Right renal pelvis (tissue), 4 donors: ENCODE data around the gene IL10. TPM values are rescaled to one million over a fixed set of nuclear protein-coding genes. Genes with fewer than 3 reads are reported as not detected.

Source experiments
- DNase-seq, 4 donors: peaks; one replicate each; pipeline ENCODE4 v3.0.0-alpha.2; 2013; ENCODE audit warnings: low read depth in 4 of 4, low spot score in 3 of 4, missing footprints in 1 of 4
- polyA plus RNA-seq, 4 donors: library from polyadenylated mRNA; unstranded; fragments of 120-200 nt; gene quantifications; one replicate each; pipeline ENCODE4 v1.2.1, GENCODE V29; 2013; ENCODE audit not compliant: insufficient read length in 4 of 4

IL10 gene
- under 1 TPM; 0.21 to 0.74 (median 0.58) TPM for polyA plus RNA-seq

DNA sequence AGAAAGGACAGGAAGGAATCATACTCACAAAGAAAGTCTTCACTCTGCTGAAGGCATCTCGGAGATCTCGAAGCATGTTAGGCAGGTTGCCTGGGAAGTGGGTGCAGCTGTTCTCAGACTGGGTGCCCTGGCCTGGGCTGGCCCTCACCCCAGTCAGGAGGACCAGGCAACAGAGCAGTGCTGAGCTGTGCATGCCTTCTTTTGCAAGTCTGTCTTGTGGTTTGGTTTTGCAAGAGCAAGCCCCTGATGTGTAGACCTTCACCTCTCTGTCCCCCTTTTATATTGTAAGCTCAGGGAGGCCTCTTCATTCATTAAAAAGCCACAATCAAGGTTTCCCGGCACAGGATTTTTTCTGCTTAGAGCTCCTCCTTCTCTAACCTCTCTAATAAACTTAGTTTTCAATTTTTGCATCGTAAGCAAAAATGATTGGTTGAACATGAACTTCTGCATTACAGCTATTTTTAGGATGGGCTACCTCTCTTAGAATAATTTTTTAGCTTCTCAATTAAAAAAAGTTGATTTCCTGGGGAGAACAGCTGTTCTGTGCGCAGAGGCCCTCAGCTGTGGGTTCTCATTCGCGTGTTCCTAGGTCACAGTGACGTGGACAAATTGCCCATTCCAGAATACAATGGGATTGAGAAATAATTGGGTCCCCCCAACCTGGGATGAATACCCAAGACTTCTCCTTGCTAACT lies at the start of gene IL10:
Gene IL10 (minus strand): TSS at position 252 of the 695 bp plus-strand sequence. CDS start 59 bp downstream, at position 193.
- DNase-seq, result no peak

DNA sequence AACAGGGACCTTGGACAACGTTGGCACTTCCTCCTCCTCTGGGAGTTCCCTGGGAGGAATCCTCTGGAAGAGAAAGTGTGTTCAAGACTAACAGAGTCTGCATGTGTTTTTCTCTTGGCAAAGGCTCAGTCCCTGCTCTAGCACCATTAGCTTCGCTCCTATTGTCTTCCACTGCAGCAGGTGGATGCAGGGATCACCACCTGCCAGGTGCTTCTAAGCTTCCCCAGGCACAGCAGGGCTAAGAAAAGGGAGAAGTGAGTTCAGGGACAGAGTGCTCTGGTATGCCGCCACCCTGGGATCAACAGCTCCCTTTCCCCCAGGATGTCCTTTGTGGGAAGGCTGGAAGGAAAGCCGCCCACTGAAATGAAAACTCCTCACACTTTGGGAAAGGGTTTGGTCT lies 49.2 kb upstream of the IL10 start:
- no peak for DNase-seq

DNA sequence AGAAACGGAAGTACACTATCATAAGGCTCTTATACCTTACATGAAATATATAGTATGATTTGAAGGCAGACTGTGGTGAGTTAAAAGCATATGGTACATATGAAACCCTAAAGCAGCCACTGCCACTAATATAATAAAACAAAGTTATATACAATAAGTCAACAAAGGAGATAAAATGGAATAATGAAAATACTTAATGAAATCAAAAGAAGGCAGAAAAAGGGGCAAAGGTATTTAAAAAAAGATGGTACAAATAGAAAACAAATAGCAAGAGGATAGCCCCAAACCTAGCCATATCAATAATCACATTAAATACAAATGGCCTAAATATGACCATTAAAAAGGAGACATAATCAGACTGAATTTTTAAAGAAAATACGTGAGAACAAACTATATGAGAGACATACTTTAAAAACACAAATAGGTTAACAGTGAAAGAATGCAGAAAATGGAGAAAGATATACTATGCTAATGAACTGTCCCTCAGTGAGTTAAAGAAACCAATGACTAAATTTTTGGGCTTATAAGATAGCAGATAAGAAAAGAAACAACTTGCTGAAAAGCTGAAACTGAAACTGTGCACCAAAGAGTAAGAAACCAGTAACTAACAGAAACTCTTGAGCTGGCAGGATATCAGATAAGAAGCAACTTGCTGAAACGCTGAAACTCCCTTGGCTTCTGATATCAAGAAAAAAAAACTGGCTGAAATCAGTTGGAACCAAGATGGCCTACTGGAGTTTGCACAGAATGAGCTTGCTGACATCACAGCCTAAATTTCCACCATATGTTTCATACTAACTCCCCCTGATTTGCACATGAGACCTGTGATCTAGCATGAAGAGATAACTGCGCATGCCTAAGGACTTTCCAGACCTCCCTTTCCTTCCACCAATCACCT lies 44.3 kb upstream of the IL10 start:
- DNase-seq, result no peak

DNA sequence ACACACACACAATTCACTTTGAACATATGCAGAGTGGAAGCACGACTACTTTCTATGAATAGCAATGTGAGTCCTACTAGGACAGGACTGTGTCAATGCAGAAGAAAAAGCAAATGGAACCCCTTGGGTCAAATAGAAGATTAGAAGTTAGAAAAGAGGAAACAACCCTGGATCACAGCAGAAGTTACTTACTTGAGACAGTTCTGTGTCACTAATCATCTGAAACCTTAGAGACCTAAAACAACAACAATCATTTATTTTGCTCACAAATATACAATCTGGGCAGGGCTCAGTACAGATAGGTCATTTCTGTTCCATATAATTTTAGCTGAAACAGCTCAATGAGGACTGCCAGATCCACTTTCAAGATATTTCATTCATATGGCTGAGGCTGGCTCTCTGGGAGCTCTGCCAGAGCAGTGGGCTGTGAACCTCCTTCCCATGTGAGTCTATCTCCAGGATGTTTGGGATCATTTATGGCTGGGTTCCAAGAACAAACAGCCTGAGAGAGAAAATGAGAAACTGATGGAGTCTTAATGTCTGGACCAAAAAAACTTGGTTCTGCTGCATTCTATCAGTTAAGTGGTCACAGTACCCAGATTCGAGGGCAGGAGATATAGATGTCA lies 42.5 kb upstream of the IL10 start:
- DNase-seq, result peak in 1 of 4 donors; percentile 40

DNA sequence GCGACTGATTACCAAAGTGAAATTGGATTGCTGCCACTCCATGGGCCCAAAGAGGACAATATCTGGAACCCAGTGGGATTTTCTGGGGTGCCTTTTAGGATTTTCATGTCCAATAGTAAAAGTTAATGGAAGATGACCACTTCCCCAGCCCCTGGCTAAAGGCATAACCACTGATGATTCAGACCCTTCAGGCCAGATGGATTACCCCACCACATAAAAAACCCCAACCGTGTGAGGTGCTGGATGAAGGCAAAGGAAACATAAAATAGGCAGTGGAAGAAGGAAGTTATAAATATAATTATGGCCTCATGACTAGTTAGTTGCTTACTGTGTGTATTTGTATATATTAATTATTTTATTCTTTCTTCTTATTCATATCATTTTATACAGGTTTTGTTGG lies 40.2 kb upstream of the IL10 start:
- DNase-seq, result no peak

DNA sequence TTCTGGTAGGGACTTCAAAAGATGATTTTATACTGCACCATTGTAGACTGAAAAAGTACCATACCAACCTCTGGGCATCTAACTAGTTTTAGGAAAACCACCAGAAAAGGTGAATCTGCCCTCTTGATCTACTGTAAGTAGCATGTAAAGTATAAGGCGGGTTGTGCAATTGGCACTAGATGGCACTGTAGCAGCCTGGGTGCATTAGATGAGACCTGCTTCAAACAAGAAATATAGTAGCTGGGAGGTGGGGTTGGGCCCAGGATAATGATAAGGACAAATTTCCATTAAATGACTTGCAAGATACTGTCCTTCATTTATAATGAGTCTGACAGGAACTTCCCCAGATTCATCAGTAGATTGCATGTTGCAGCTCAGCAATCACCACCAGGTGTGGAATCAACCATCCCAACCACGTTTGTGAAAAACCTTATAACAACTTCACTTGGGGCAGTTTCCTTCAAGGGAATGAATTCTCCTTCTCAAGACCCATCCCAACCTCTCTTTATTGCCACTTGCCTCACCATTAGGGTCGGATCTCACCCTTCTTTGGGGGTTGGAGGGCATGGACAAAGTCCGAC lies 37.3 kb upstream of the IL10 start:
- no peak for DNase-seq

DNA sequence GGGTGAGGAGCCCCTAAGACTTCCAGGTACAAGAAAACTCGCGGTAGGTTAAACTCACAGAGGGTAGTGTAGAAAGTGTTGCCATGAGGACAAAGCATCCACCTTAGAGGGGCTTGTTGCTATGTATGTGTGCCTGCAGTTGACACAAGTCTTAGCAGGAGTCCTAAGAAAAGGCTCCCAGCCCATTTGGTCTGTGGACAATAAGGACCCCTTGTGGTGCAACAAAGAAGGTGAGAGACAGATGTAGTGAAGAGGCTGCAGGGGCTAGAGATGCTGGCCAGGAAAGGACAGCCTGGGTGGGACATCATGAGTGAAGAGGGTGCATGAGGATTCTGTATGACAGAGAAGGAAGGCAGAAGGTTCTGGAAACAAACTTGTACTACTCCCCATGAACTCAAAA lies 36.3 kb upstream of the IL10 start:
- DNase-seq, result no peak

DNA sequence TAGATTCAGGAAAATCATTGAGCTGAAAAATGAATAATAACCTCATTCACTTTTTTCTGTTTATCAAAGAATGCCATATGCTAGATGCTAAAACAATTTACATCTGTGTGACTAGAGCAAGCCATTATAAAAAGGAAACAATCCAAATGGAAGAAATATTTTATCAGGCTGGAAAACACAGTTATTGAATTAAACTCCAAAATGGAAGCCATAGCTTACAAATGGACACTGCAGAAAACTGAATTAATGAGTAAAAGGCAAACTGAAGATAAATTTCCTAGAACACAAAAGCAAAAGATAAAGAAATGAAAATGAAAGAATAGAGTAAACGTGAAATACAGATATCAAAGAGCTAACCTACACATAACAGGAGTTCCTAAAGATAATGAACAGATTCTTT lies 33.1 kb upstream of the IL10 start:
- no peak for DNase-seq

DNA sequence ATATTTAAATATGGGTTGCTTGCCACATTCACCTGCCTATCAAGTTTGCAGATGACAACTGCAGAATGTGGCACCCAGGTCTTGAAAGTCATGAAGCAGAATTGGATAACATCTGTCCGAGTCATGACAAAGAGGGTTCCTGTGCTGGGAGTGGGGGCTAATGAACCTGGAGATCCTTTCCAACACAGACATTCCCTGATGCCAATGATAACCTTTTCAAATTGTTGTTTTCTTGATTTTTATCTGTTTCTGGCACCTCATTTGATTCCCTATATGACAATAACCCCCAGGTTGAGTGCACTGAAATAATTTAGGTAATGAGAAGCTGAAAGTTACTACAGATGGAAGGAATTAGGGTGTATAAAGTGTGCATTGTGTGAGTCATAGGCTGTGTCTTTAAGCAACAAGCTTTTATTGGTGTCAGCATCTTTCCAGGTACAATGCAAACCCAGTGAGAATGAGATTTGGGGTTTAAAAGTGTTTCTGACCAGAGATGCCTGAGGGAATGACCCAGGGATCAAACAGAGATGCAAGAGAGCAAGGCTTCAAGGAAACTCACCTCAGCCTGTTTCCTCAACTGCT lies 32.0 kb upstream of the IL10 start:
- DNase-seq, result no peak

DNA sequence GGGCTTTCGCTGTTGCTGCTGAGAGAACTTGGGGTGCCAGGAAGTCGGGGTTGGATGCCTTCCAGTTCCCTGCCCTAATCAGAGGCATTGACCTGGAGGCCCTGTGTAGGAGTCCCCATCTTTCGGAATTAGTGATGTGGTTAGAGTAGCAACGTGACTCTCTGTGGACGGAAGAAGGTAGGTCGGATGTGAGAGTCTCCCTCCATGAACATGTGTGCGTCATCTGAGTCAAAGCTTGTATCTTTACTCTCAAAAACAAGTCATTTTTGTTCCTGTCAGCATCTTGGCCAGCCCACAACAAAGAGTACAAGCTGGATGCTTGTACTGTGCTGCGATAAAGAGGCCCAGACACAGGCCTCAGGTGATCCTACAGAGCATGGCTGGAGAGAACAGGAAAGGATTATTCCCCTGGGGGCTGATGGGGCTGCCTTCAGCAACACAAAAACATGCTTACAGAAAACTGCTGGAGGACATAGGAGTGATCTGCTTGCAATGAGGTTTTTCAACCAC lies 31.0 kb upstream of the IL10 start:
- DNase-seq, result no peak

DNA sequence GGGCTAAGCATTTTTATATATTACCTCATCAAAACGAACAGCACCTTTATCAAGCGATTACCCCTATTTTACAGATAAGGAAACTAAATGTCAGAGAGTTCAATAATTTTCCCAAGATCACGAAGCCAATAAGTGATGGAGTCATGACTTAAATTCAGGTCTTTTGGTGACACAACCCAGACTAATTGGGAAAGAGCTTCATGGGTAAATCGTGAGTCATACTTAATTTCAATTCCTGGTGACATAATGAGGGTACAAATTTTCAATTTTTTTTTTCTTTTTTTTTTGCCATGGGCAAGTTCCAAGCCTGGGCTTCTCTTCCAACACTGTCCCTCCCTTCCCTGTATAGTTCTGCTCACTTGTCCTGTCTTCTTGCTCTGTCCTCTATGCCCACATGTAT lies 30.1 kb upstream of the IL10 start:
- DNase-seq, result no peak

DNA sequence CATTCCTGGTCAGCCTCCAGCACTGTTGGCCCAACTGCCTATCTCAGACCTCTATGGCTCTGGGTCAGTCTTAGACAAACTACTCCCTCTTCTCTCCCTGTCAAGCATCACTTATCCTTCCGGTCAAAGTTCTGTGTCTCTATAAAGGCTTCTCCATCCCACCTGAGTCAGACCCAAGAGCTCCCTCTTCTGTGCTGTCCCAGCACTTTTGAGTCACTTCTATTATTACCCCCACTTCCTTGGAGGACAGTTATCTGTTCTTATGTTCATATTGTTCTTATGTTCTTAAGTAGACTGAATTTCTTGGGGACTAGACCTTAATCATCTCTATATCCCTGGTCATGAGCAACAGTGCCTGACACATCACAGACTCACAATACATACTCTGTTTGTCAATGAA lies 29.2 kb upstream of the IL10 start:
- DNase-seq, result no peak

DNA sequence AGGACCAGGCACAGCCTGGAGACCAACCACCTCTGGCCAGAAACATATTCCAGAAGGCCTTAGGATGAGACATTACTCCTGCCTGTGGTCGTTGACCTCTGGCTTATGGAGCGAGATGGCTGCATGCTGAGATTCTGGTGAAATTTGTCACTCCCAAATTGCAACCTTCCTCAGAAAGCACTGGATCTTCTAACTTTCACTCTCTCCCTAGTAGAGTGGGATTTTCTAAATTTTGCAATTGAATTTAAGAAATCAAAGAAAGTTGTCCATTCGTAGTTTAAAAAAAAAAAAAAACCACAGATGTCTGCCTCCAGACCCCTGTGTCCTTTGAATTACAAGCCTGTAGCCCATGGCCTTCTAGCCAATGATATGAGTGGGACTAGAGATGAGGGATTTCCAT lies 28.6 kb upstream of the IL10 start:
- no peak for DNase-seq

DNA sequence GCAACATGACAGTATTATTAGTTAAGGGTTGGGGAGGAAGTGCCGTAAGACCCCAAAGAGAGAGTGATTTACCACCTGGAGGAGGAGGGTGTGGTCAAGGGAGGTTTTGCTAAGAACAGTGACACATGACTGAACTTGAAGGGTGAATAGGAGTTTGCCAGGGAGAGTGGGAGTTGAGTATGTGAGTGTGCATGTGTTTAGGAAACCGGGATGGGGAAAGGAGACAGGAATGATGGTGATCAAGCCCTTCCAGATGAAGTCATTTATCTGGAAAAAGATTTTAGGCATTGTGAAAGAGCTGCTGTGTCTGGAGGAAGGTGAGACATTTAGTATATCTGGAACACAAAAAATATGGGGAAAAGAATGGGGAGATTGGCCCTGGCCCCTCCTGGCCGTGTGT lies 28.1 kb upstream of the IL10 start:
- DNase-seq, result no peak

DNA sequence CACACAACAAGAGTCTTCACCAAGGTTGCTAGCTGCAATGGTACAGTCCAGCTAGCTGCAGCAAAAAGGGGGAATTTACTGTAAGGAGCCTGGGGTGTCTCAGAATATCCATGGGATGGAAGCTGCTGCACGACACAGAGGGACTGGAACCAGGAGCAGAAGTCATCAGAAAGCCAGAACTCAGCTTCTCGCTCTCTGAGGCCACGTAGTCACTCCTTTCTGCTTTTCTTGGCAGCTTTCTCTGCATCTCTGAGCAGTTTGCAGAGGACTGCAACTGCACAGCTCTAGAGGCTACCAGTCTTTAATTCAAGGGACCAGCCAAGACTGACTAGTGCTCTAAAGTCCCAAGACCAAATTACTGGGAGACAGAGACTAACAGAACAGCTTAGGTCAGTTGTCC lies 27.0 kb upstream of the IL10 start:
- DNase-seq, result no peak

DNA sequence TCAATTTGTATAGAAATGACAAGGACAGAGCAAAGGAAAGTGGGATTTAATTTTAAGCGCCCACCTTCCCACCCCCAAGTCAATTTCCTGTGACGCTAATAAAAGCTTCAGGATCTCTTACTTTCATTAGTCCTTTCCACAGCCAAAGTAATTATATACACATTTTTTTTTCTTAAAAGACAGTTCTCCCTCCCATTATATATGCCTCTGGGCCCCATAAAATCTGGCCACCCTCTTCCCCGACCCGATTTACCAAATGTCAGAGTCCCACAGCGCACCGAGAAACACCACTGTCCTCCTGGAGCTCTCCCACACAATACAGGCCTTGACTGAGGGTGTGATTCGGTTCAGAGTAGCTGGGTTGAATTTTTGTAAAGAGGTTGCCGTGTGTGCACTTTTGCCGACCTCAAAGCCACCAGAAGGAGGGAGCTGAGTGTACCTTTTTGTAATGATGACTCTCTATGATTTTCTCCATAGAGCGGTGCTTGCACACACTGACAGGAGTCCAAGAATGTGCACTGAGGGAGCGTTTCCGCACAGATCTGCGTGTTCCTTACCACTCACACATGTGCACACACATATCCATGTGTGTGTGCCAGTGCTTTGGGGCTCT lies 26.2 kb upstream of the IL10 start:
- DNase-seq, result no peak

DNA sequence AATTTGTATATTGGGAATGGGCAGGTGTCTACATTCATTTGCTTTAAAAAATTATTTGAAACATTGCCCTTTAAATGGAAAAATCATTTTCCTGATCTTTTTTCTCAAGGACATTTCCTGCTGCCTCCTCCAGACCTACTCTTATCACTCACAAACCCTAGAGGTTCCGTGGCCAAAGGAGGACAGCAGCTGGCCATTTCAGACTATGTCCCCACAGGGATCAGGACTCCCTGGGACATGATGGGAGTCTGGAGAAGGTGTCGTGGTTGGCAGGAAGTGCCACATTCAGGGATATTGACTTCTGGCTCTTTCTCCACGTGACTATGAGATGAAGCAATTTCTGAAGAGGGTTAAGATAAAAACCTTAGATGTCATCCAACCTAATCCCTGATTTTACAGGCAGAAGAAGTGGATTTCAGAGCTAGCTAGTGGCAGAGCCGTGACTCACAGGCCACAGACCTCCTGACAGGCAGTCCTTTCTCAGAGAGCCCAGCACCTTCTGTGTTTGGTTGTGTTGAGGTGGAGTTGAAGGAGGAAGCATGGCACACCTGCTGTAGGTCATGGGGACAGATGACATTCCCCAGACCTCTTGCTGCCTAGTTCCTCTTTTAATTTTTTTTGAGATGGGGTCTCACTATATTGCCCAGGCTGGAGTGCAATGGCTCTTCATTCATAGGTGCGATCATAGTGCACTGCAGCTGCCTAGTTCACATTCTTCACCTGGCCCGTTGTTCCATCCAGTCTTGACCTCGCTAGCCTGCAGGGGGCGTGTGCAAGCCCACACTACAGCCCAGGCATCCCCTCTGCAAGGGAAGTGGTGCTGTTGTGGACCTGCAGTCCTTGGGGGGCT lies 25.5 kb upstream of the IL10 start:
- DNase-seq, result no peak

DNA sequence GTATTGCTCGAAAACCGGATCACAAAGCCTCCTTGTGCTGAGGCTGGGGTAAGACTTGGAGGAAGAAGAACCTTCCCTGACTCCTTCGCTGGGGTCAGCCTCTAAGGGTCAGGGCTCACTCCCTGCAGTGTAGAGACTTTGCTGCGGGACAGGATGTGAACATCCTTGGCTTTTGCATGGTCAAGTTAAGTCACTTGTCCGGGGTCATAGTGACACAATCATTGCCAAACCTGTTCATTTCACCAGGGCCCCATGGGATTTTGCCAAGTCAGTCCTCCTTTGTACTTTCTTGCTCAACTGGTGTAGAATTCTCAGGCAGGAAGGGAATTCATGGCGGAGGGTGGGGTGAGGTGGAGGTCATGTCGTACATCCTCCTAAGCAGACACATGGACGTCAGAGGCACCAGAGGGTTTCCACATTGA lies 24.7 kb upstream of the IL10 start:
- no peak for DNase-seq

DNA sequence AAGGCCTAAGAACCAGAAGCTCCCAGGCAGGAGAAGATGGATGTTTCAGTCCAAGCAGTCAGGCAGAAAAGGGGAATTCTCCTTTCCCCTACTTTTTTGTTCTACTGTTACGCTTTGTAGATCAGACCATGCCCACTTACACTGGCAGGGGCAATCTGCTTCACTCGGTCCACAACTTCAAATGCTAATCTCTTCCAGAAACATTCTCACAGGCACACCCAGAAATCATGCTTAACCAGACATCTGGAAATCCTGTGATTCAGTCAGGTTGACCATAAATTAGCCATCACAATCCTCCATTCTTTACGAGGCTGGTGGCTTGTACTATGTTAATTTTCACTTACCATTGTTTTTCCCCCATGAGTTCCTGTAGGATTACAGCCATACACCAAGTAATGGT lies 23.8 kb upstream of the IL10 start:
- no peak for DNase-seq
